Activated gamma-delta T cell (primary cell): ENCODE results near the gene TAB2.
A peak's percentile ranks its signal among the peaks of the same experiment; 100 is the strongest.
"Not testable (repeated sequence)": the region's sequence is repeated elsewhere in the genome, so short reads cannot be mapped to it uniquely, and the experiment has no call there.

Experiments
- DNase-seq: peaks from one replicate; lab custom pipeline; 2025; lab: John Stamatoyannopoulos, UW

TAB2 gene

DNA sequence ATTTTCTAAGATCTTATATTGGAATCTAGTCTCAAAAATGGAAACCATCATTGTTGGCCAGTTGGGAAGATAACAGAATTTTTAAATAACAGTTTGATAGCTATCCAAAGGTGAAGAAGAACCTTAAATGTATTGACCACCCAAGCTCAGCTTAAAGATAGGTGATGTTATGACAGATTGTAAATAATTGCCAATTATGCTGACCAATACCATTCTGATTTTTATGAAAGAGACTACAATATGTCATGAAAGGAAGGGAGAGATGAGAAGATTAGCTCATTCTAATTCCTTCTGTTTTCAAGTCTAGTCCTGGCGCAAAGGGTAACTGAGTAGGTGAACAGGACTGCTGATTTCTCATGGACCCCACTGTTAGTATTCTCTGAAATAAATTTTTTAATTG, 5.7 kb upstream of the TAB2 start:
- no peak for DNase-seq

DNA sequence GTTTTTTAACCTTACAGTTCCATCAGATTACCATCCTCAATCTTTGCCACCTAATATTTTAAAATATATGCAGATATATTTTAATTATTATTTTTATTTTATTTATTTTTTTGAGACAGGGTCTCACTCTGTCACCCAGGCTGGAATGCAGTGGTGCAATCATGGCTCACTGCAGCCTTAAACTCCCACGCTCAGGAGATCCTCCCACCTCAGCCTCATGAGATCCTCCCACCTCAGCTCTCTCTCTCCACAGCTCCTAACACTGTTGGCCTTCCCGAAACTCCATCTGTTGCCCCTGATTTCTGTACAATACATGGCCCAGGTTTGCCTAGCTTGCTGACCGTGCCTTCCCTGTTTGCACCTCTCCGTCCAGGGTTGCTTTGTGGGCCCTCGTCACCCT, 4.4 kb upstream of the TAB2 start:
- DNase-seq, result no peak

DNA sequence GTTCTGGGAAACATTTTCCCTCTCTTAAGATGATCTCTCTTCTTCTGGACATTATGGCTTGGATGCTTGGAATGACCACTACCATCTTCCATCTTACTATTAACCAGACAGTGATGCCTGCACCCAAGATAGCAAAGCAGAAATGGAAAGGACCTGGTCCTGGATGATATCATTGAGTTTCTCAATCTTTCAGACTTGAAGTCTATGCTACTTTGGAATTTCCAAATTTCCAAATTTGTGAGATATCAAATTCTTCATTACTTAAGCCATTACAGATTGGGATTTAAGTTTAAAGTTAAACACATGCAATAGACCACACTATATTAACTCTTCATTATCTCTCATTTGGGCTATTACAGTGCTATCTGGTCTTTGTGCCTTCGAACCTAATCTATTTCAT, 3.7 kb upstream of the TAB2 start:
- no peak for DNase-seq

DNA sequence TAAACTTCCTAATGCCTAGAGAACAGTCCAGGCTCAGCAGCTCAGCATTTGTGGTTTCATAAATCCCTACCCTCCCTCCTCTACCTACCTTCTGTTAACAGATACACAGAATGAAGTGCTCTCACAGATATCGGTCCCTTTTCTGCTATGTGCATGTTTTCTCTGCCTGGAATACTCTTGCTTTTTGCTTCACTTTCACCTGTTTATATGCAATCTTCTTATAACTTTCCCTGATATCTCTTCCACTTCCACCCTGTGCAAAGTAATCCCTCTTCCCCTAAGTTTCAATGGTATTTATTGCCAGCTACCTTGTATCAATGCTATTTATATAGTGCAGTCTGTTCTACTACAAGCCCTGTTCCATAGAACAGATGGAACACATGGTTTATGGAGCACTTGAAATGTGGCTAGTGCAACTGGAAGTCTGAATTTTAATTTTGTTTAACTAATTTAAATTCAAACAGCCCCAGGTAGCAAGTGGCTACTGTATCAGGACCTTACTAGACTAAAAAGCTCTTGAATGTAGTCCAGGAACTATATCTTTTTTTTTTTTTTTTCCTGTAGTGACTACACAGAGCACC, 3.1 kb upstream of the TAB2 start:
- DNase-seq, result no peak

DNA sequence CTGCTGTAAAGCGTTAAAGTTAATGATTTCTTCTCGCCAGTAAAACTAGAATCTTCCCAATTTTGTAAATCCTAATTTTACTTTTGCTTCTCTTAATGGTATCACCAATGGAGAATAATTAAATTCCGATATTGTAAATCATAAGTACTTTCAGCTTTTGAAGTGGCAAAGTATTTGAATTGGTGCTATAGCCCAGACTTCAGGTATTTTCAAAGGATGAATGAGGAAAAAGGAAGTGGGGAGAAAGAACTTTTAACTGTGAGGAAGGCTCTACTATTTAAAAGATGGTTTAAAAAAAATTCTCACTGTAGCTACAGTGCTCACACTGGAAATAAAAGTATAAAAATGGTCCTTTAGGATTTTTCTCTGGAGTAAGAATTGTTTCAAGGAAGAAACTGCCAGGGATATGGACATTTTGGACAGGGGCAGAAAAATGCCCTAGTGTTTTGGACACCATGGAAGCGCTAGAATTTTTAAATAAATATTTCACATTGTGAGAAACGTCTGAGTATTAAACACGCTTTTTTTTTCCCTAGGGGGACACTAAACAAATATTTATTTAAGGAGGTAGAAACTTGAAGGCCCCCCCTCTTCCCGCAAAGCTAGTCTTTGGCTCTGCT, 1.3 kb upstream of the TAB2 start:
- no peak for DNase-seq

DNA sequence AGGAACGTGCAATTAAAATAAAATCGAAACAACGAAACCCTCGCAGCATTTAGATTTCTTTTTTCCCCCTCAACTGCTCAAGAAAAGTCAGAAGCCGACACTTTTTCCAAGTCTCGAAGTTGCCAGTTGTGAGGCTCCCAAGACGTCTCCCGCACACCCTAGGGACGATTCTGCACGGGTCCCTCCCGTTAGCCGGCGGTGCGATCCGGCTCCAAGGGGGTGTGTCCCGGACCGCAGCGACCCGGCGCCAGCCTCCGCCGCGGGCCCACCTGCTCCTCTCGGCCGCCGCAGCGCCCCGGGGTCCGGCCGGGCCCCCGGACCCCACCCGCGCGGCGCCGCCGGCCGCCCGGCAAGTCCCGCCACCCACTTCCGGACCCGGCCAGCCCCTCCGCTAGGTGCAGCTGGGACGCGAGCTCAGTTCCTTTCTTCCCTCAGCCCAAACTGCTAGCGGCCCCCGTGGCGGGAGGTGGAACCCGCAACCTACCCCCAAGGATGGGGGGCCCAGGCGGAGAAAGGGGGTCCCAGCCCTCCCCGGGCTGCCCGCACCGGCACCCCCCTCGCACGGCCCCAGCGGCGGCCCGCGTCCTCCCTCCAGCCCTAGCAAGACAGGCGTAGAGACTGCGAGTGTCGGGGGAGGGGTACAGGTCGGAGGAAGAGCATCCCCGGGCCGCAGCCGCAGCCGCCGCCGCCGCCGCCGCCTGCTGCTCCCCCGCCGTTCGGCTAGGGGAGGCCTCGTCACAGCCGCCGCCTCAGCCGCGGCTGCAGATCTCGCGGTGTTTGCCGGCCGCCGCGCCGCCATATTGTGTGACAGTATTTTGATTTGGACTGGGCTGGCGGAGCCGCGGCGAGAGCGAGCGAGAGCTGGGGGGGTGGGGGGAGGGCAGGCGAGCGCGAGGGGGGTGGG, 520 bp upstream of the TAB2 start:
- DNase-seq, result peak; percentile 83

DNA sequence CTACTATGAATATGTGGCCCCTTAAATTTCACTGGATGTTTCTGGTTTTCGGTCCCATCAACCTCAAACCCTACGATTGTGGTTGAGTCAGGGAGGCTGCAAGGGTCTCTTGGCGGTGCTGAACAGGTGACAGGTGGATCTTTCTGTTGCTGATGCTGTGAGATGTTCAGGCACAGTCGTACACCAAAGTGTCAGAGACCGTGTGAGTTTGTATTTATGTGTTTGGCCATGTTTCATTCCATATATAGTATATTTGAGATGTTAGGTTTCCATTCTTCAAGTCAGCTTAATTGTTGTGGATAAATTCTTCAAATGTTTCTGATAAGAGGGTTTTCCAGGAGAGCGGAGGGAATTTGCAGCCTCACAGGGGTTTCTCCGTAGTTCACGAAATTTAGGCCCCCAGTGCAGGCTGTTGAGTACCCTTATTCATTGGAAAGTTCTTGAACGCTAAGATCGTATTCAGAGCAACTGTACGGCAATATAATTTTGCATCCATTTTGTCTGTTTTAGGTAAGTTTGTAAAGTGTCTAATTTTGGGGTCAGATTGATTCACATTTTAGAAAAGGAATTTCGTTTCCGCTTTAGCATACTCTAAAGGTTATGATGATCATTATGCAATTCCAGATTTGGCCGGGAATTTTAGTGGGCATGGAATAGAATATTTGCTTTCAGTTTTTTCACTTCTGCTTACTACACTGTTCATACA, 1.2 kb downstream of the TAB2 start:
- no peak for DNase-seq

DNA sequence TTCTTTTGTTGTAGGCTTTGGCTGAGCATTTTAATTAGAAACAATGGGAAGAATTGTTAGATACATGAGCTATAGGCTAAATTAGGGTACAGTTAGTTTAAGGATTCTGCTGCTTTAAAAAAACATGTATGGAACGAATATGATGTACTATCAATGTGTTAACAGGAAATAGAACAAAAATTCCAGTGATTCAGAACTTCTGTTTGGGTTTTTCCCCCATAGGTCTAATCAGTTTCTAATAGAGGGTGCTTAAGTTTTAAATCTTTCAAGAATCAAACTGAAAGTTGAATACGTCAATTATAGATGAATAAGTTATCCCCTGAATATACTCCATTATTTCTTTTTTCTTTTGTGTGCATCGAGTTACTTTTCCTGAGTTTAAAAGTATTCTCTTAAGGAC, 1.9 kb downstream of the TAB2 start:
- no peak for DNase-seq

DNA sequence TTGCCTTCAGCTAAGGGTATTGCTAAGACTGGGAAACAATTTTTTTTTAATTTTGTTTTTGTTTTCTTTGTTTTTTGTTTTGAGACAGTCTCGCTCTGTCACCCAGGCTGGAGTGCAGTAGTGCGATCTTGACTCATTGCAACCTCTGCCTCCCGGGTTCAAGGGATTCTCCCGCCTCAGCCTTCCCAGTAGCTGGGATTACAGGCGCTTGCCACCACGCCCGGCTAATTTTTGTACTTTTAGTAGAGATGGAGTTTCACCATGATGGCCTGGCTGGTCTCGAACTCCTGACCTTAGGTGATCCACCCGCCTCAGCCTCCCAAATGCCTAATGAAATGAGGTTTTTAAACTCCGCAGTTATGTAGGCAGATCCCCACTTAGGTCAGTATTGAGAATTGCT, 2.5 kb downstream of the TAB2 start:
- not testable (repeated sequence) for DNase-seq

DNA sequence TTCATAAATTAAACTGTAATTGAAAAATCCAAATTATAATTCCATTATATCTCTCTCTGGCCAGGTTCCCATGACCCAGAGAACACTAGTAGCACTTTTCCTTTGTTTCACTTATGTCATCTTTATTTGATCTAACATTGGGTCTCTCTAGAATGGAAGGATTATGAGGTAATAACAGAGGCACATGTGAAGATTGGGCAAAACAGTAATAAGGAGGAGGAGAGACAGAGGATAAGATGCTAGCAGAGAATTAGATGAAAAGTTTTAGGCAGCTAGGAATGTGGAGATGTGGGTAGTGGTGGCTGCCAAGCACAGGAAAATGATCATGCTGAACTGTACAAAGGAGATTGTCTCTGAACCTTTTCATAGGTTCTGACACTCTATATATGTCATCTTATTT, 3.3 kb downstream of the TAB2 start:
- DNase-seq, result no peak

DNA sequence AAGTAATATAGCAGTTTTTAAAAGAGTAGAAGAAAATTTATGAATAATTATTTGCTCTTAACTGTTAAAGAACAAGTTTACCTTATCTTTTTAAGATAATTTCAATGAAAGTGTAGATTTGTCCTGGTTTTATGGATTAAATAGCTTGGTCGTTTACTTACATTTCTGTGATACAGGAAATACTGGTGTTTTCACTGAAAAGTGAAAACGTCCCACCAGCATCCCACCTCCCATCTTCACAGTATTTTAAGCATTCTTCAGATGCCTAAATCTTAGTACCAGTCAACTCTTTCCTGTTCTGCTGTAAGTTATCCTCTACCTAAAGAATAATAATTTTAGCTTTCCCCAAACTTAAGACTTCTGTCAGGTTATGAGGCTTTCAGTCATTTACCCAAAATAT, 5.8 kb downstream of the TAB2 start:
- DNase-seq, result no peak

DNA sequence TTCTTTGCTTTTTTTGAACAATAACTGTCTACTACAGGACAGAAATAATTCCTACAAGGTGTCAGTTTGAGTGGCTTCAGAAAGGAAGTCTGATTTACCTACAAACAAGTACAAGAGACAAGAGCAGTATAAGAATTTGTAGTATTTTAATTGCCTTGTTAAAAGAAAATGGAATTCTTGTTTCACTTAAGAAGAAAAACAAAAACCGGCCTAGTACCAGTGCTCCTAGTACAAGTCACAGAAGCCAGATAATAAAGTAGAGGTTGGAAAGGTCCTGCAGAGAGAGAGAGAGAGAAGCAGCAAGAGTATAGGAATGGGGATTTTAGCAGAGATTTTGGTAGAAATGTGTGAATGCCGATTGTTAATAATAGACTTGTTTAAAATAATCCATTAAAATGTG, 6.4 kb downstream of the TAB2 start:
- DNase-seq, result no peak

DNA sequence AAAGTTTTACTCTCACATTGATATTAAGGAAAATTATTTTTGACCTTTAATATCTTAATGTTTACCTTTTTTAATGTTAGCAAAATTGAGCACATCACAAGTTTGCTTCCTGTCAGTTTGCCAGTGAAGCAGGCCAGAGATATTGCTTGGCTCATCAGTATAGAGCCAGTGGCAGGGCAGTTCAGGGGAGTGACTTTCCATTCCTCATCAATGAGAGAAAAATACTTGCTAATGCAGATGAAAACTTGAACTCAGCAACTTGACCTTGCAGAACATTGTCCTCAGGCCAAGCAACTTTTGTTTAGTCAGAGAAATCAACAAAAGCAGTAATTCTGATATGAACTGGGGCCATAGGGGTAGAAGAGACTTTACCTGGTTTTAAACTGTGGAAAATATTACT, 6.9 kb downstream of the TAB2 start:
- DNase-seq, result no peak

DNA sequence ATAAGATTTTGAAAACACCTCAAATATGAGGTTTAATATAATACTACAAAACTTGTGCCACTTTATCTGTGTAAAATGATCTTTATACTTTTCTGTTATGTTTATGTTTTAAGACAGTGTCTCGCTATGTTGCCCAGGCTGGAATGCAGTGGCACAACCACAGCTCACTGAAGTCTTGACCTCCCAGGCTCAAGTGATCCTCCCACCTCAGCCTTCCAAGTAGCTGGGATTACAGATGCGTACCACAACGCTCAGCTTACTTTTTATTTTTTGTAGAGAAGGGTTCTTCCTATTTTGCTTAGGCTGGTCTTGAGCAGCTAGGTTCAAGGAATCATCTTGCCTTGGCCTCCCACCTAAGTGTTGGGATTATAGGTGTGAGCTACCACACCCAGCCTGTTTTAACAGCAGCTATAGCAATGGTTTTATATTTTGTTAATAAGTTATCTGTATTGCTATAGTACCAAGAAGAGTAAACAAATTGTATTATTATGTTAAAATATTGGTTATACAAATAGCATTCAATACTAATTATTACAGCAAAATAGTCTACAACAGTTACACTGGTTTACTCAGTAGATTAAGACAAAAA, 8.2 kb downstream of the TAB2 start:
- no peak for DNase-seq

DNA sequence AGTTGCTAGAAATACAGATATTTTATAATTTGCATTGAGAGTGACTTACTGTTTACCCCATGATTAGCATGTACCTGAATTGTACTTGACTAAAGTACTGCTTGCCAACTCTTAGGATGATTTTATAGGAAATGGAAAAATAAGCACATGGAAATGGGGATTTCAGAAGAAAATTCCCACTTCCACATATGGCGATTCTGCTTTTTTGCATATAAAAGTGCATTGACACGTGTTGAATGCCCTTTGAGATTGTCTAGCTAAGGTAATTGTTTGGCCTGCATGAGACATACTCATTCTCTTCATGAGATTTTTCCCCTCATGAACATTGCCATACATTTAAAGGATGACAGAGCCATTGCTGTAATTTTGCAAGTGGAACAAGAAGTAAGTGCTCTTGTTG, 10.1 kb downstream of the TAB2 start:
- DNase-seq, result no peak

DNA sequence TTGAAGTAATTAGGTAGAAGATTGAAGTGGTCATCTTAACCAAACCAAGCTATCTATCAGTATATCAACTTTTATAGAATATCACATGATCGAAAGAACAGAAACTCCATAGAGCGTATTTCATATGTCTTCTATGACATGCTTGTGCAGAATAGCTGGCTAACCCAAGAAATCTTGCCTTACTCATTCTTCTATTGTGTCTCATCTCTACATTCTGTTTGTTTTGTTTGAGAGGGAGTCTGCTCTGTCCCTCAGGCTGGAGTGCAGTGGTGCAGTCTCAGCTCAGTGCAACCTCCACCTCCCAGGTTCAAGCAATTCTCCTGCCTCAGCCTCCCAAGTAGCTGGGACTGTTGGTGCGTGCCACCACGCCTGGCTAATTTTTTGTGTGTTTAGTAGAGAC, 10.6 kb downstream of the TAB2 start:
- DNase-seq, result no peak

DNA sequence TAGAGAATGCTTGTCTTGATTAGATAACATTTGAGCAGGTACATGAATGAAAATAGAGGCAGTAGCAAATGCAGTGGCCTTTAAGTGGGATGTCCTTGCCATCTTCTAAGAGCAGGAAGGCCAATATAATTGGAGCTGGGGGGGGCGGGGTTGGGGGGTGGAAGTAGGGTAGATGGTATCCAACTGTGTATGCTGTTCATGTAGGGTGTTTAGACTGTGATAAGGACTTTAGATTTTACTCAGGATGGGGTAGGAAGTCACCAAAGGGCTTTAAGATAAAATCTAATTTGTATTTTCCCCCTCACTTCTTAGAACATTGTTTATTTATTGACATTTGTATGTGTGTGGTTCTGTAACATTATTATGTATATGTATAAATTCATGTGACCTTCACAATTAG, 12.0 kb downstream of the TAB2 start:
- no peak for DNase-seq

DNA sequence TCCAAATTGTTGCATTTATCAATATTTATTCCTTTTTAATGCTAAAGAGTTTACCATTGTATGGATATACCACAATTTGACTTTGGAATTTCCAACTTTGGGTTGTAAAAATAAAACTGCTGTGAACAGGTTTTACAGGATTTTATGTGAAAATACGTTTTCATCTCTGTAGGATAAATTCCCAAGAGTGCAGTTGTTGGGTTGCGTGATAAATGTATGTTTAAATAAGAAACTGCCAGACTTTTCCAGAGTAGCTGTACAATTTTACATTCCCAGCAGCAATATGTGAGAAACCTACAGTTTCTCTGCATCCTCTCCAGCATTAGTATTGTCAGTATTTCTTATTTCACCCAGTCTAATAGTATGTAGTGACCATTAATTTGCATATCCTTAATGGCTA, 12.6 kb downstream of the TAB2 start:
- DNase-seq, result no peak

DNA sequence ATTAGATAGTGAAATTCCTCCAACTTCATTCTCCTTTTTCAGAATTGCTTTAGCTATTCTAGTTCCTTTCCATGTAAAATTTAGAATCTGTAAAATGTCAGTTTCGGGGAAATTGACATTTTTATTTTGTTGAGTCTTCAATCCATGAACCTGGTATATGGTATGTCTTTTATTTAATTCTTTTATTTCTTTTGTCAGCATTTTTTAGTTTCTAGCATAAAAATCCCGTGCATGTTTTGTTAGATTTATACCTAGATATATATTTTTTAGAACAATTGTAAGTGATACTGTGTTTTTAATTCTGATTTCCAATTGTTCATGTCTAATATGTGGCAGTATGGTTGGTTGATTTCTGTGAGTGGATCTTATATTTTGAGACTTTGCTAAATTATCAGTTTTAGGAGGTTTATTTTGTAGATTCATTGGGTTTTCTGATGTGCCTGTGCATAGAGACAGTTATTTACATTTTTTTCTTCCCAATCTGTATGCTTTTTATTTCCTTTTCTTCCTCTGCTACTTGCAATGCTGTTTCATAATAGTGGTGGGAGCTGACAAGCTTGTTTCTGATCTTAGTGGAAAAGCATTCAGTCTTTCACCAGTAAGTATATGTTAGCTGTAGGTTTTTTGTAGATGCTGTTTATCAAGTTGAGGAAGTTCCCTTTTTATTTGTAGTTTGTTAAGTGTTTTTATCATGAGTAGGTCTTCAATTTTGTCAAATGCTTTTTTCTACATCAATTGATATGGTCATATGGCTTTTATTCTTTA, 13.7 kb downstream of the TAB2 start:
- no peak for DNase-seq

DNA sequence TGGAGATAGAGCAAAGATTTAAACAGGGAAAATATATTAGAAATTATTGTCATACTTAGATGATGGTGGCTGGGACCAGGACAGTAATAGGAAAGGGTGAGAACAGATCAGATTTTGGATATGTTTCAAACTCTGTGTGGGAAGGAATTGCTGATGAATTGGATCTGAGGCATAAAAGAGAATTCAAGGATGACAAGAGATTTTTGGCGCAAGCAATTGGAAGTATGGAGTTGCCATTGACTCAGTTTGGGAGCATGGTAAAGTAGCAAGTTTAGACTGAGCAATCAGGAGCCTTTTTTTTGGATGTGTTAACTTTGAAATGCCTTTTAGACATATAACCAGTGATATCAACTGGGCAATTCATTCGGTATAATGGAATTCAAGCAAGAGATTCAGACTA, 14.4 kb downstream of the TAB2 start:
- DNase-seq, result no peak

DNA sequence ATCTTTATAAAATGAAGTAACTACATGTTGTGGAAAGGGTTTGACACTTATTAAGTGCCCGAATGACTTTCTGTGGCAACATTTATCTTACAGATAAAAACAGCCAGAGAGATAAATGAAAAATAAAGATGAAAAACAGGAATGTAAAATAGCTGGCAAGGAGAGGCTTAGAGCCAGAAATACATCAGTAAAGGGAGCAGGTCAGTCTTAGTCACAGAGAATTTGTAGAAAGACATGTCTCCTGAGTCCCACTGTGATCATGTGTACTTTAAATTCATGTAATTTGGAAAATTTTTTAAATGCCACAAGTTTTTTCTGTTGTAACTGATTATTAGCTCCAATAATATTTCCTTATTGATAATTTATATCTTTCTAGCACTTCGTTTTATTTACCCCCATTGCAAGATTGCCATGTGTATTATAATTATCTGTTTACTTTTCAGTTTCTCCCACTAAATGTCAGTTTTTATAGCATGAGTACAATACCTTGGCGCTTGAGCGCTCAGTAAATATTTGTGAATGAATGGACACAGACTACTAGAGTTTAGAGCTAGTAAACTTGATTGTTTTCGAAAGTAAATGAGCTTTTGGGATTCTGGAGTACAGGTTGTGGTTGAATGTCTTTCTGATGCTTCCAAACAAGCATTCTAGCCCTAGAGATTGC, 15.2 kb downstream of the TAB2 start:
- DNase-seq, result no peak
